Stomach (tissue), 9 donors: Measurements from ENCODE around the gene GRM4. TPM values are rescaled to one million over a fixed set of nuclear protein-coding genes. Genes with fewer than 3 reads are reported as not detected.
A peak's percentile ranks its signal among the peaks of the same experiment; 100 is the strongest.

Experiments used
- DNase-seq, 2 donors: peaks; one replicate each; pipeline versions ENCODE4 v3.0.0 to v3.0.0-alpha.2; 2013 to 2019
- H3K27ac ChIP-seq, 5 donors: fragments of 200-600 bp in 4 of 5; sonication (generic) in 4 of 5; one replicate each; pipeline ENCODE4 v1.5.1; 2013 to 2019; ENCODE audit warnings: mild to moderate bottlenecking in 1 of 5, moderate library complexity in 1 of 5
- H3K27me3 ChIP-seq, 3 donors: fragments of 200-600 bp; sonication (generic); one replicate each; pipeline ENCODE4 v1.5.1; 2017 to 2019; ENCODE audit warnings: mixed run types in 1 of 3
- H3K36me3 ChIP-seq, 4 donors: fragments of 200-600 bp; sonication (generic); 1 replicate in 3 of 4; 2 replicates in 1 of 4; pipeline ENCODE4 v1.5.1; 2016 to 2019
- H3K4me1 ChIP-seq, 4 donors: fragments of 200-600 bp; sonication (generic); one replicate each; pipeline ENCODE4 v1.5.1; 2016 to 2019
- H3K4me3 ChIP-seq, 4 donors: fragments of 200-600 bp; sonication (generic) in 3 of 4; one replicate each; pipeline ENCODE4 v1.5.1; 2016 to 2019; ENCODE audit warnings: mild to moderate bottlenecking in 1 of 4
- H3K9me3 ChIP-seq, 4 donors: fragments of 200-600 bp; sonication (generic); one replicate each; pipeline ENCODE4 v1.5.1; 2016 to 2019
- EP300 ChIP-seq: sonication (generic); formaldehyde crosslinking; IDR thresholded peaks from one replicate; pipeline ENCODE4 v1.6.1; 2017; ENCODE audit warnings: antibody characterized with exemption
- POLR2A ChIP-seq, 4 donors: fragments of 450-650 bp; IDR thresholded peaks; one replicate each; pipeline ENCODE4 v1.6.1; 2016; ENCODE audit warnings: antibody characterized with exemption in 4 of 4, control low read depth in 2 of 4, mild to moderate bottlenecking in 1 of 4, moderate library complexity in 1 of 4
- POLR2AphosphoS5 ChIP-seq, 3 donors: sonication (generic); formaldehyde crosslinking; IDR thresholded peaks; one replicate each; pipeline ENCODE4 v1.6.1; 2016; ENCODE audit warnings: antibody characterized with exemption in 3 of 3
- WGBS, 5 donors: extraction: QIAGEN DNeasy Blood & Tissue Kit in 3 of 5; methylation state at CpG; one replicate each; pipeline versions ENCODE4 v1.1.5 to v1.1.7; 2013 to 2018; 5-methylcytosine and 5-hydroxymethylcytosine counted together
- intact Hi-C: fragments of 100-400 bp; cut with DNase I; formaldehyde crosslinking; loops from one replicate; pipeline ENCODE4 v1.15.1; 2023; ENCODE audit warnings: low total_unique reads
- polyA plus RNA-seq, 3 donors: library from polyadenylated mRNA; stranded (reverse); fragments of 200-250 nt; gene quantifications; one replicate each; pipeline ENCODE4 v1.2.3, GENCODE V29; 2013
- total RNA-seq, 5 donors: library from RNA; depleted of rRNA; stranded (reverse); fragments of >200 nt; gene quantifications; one replicate each; pipeline versions ENCODE4 v1.1.0 to v1.2.3, GENCODE V29; 2014 to 2016
- TF ChIP-seq, protein P1 (sequence below), 7 experiments: fragments of 450-650 bp in 4 of 7; fragments of 200-600 bp in 3 of 7; sonication (generic) in 3 of 7; IDR thresholded peaks; one replicate each; pipeline ENCODE4 v1.5.1; 2016 to 2019; ENCODE audit warnings: antibody characterized with exemption in 7 of 7, control low read depth in 2 of 7, mild to moderate bottlenecking in 1 of 7
- donor health status: healthy with polysubstance abuse.
- donor health status: Bipolar disorder and iron deficiency.
- donor health status: healthy.

The GRM4 gene
- total and polyA plus RNA-seq, 8 donors = 0.55 TPM; not detected in 7

DNA sequence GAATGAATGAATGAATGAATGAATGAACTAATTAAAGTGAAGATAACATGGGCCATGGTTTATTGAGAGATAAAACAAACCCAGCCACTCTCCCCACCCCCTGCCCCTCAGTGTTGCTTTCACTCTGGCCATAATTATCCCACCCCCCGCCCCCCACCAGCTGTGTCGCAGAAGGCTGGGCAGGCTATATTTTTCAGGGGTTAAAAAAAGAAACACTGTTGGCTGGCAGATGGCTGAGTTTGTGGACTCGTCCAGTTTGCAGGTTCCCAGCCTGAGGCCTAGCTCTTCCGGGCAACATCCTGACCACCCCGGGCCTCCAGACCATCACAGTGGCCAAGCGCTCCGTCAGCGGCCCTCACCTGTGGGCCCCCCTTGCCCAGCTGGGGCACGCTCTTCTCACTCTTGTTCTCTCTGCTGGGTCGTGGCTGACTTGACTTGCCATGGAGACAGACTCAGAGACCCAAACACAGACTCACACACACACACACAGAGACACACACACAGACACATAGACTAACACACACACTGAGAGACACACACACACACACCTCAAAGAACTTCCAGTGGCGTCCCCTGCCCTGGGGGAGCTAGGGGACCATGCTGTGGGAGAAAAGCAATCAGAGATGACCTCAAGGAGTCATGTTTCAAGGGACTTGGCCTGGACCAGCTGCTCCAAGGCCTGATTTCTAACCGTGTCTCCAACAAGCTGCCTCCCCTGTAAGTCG is 2.2 kb upstream of the GRM4 start:
- no peak for TF ChIP-seq EP300
- TF ChIP-seq POLR2A (IDR thresholded peaks at IDR 0.05) = no peak
- TF ChIP-seq, protein P1, sequence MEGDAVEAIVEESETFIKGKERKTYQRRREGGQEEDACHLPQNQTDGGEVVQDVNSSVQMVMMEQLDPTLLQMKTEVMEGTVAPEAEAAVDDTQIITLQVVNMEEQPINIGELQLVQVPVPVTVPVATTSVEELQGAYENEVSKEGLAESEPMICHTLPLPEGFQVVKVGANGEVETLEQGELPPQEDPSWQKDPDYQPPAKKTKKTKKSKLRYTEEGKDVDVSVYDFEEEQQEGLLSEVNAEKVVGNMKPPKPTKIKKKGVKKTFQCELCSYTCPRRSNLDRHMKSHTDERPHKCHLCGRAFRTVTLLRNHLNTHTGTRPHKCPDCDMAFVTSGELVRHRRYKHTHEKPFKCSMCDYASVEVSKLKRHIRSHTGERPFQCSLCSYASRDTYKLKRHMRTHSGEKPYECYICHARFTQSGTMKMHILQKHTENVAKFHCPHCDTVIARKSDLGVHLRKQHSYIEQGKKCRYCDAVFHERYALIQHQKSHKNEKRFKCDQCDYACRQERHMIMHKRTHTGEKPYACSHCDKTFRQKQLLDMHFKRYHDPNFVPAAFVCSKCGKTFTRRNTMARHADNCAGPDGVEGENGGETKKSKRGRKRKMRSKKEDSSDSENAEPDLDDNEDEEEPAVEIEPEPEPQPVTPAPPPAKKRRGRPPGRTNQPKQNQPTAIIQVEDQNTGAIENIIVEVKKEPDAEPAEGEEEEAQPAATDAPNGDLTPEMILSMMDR (IDR thresholded peaks at IDR 0.05) = no peak
- no peak overlapping the region for H3K27ac ChIP-seq
- H3K9me3 ChIP-seq = no peaks in the 10 kb centered on the region
- H3K4me1 ChIP-seq = peaks cover 27 to 30% (median 28%) of the 10 kb centered on the region in 4 donors
- H3K4me3 ChIP-seq = no peak overlapping the region
- peaks cover 4 to 96% (median 79%) of the 10 kb centered on the region in 3 donors for H3K27me3 ChIP-seq
- no peak for DNase-seq
- WGBS, 5 donors = 69 to 72% (median 69%) methylated on average over 12 to 13 of the region's 13 CpGs
- no peaks in the 10 kb centered on the region for H3K36me3 ChIP-seq
- intact Hi-C loops = no loop called here

DNA sequence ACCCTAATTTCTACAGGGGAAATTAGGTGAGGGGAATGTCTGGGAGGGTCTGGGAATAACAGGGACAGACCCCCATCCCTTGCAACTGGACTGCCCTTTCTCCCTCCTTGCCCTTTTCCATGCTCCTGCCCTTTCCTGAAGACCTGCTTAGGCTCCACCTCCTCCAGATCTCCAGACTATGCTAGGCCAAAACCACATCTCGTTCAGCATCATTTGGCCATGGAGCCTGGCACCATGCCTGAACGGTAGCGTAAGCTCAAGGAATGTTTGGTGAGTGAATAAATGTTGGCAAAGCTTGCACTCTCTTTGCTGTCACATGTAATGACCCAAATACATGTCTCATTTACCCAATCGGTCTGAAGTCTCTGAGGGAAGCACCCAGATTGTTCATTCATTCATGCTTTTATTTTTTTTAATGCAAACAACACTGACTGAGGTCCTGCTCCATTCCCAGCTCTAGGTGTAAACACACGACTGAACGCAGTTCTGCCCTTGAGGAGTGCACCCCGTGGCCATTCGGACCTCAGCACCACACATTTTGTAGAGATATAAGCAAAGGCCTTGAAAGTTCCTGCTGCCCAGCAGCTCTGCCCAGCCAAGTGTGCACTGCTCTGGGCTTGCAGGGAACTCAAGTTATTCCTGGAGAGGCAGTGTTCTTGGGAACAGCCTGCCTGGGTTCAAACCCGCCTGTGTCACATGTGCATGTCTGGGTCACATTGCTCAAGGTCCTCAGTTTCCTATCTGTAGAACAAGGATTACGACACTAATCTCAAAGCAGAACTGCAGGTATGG is 1.1 kb upstream of the GRM4 start:
- TF ChIP-seq EP300 (no peak), POLR2AphosphoS5 (IDR thresholded peaks at IDR 0.05) (no peak), POLR2A (IDR thresholded peaks at IDR 0.05) (no peak)
- TF ChIP-seq, protein P1 (IDR thresholded peaks at IDR 0.05) = no peak
- Histone ChIP-seq H3K4me1 (peaks cover 27 to 41% (median 33%) of the 10 kb centered on the region in 4 donors), H3K9me3 (no peaks in the 10 kb centered on the region), H3K4me3 (no peak overlapping the region), H3K27ac (no peak overlapping the region), H3K36me3 (no peaks in the 10 kb centered on the region), H3K27me3 (peaks cover 6 to 96% (median 81%) of the 10 kb centered on the region in 3 donors)
- intact Hi-C loops = no loop called here
- WGBS, 5 donors = 57 to 67% (median 66%) methylated on average over 9 to 10 of the region's 10 CpGs
- DNase-seq = no peak

DNA sequence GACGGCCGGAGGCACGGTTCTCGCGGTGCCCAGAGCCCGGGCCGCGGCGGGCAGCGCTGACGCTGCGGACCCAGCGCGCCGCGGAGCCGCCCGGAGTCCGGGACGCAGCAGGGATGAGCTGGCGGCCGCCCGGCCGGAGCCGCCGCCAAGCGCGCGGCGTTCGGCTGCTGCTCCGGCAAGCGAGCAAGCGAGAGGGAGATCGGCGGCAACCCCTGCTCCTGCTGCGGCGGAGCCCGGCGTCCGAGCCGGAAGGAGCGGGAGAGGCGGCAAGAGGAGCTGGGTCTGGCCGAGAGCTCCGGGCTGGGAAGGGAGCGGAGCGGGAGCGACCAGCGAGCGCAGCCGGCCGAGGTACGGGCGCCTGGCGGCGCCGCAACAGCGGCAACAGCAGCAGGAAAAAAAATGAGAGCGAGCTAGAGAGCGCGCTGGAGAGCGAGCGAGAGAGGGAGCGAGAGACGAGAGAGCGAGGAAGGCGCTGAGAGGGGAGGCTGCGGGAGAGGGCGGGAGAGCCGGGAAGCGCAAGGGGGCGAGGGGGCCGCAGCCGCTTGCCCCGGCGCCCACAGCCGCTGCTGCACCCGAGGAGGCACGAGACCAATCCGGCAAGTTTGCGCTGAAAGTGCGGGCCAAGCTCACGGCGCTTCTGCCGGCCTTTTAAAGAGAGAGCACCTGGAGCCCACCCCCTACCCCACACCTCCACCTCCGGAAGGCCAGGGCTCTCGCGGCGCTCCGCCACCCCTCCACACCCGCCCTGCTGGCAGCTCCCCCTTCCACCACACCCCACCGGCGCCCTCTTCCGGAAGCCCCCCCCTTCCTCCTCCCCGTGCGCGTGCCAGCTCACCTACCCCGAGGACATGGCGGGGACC is 496 bp downstream of the GRM4 start:
- TF ChIP-seq, protein P1 (IDR thresholded peaks at IDR 0.05) = no peak
- TF ChIP-seq POLR2A (IDR thresholded peaks at IDR 0.05) (no peak), POLR2AphosphoS5 (IDR thresholded peaks at IDR 0.05) (no peak), EP300 (no peak)
- Histone ChIP-seq H3K4me3 (peak overlapping the region; percentile 40 to 52 (median 44)), H3K27me3 (peaks cover 16 to 96% (median 79%) of the 10 kb centered on the region in 3 donors), H3K9me3 (no peaks in the 10 kb centered on the region), H3K4me1 (peaks cover 27 to 41% (median 33%) of the 10 kb centered on the region in 4 donors), H3K36me3 (no peaks in the 10 kb centered on the region), H3K27ac (no peak overlapping the region)
- intact Hi-C loops = no loop called here
- DNase-seq = peak in 1 of 2 donors; percentile 74
- 0 to 3% (median 1%) methylated on average over 32 to 99 of the region's 100 CpGs for WGBS, 5 donors

DNA sequence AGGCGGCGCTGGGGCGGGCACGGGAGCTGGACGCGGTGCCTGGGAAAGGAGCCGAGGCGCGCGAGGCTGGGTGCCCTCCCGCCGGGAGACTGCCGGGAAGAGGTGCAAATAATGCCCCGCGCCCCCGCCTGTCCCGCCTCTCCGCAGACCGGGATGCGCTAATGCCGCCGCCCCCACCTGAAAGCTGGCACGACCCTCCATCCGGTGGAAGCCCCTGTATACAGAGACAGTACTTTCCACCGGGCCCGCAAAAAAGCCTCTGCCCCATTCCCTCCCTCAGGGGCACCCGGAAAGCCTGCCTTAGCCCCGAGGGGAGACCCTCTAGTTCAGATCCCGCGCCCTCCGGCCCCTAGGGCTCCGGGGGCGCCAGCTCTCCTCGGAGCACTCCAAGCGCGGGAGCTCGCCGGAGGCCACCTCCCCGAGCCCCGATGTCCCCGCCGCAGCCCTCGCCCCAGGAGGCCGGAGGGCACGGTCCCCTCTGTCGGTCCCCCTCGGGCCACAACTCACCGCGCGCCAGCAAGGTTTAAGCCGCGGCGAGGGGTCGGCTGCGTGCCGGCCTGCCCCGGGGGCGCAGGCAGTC is 1.2 kb downstream of the GRM4 start:
- H3K27ac ChIP-seq = no peak overlapping the region
- H3K27me3 ChIP-seq = peaks cover 16 to 96% (median 79%) of the 10 kb centered on the region in 3 donors
- intact Hi-C loops = no loop called here
- TF ChIP-seq EP300 (no peak), POLR2AphosphoS5 (IDR thresholded peaks at IDR 0.05) (no peak), POLR2A (IDR thresholded peaks at IDR 0.05) (no peak)
- TF ChIP-seq, protein P1 (IDR thresholded peaks at IDR 0.05) = no peak
- peak overlapping the region; percentile 40 to 52 (median 44) for H3K4me3 ChIP-seq
- H3K36me3 ChIP-seq = no peaks in the 10 kb centered on the region
- peaks cover 27 to 41% (median 33%) of the 10 kb centered on the region in 4 donors for H3K4me1 ChIP-seq
- 0 to 2% (median 2%) methylated on average over 3 to 58 of the region's 58 CpGs for WGBS, 5 donors
- DNase-seq = no peak
- H3K9me3 ChIP-seq = no peaks in the 10 kb centered on the region
